Measurements from ENCODE around the gene HBE1. TPM values are rescaled to one million over a fixed set of nuclear protein-coding genes. Genes with fewer than 3 reads are reported as not detected.

The HBE1 gene
- total RNA-seq, 6 experiments from 2014 or later = not detected

GRCh38 chr11:5240056-5240455, 29.7 kb downstream of the HBE1 start:
- no peaks in the 10 kb centered on the region for H3K9me3 ChIP-seq
- WGBS (ENCODE audit: insufficient coverage, low coverage, low lambda C conversion rate, missing lambda C conversion rate) = 53% methylated on average over 1 of the region's 1 CpG
- no peak for ATAC-seq
- no peak for DNase-seq
- no peaks in the 10 kb centered on the region for H3K27me3 ChIP-seq
- no peaks in the 10 kb centered on the region for H3K4me1 ChIP-seq
- H3K36me3 ChIP-seq = no peaks in the 10 kb centered on the region
- intact Hi-C loops (cut with DNase I) = no loop called here
- no peak overlapping the region for H3K27ac ChIP-seq
- TF ChIP-seq POLR2A (IDR thresholded peaks at IDR 0.05) = no peak
- TF ChIP-seq CTCF (IDR thresholded peaks at IDR 0.05) = no peak
- no peak overlapping the region for H3K4me3 ChIP-seq

GRCh38 chr11:5239046-5239445, 30.7 kb downstream of the HBE1 start:
- Histone ChIP-seq H3K27ac (no peak overlapping the region), H3K4me1 (no peaks in the 10 kb centered on the region), H3K4me3 (no peak overlapping the region), H3K36me3 (no peaks in the 10 kb centered on the region), H3K9me3 (no peaks in the 10 kb centered on the region), H3K27me3 (no peaks in the 10 kb centered on the region)
- TF ChIP-seq POLR2A (IDR thresholded peaks at IDR 0.05) (no peak), CTCF (IDR thresholded peaks at IDR 0.05) (no peak)
- DNase-seq (no peak), ATAC-seq (no peak)
- intact Hi-C loops (cut with DNase I) = no loop called here

- Histone ChIP-seq H3K27me3 (no peaks in the 10 kb centered on the region), H3K4me3 (no peak overlapping the region), H3K9me3 (no peaks in the 10 kb centered on the region), H3K27ac (no peak overlapping the region), H3K36me3 (no peaks in the 10 kb centered on the region), H3K4me1 (no peaks in the 10 kb centered on the region)
- 22% methylated on average over 2 of the region's 2 CpGs for WGBS (ENCODE audit: insufficient coverage, low coverage, low lambda C conversion rate, missing lambda C conversion rate)
- no peak for TF ChIP-seq POLR2A (IDR thresholded peaks at IDR 0.05)
- TF ChIP-seq CTCF (IDR thresholded peaks at IDR 0.05) = no peak
- DNase-seq = no peak
- intact Hi-C loops (cut with DNase I) = no loop called here
- no peak for ATAC-seq
Measured at GRCh38 chr11:5238486-5238885, 31.3 kb downstream of the HBE1 start.

GRCh38 chr11:5237420-5237819, 32.3 kb downstream of the HBE1 start:
- ATAC-seq = no peak
- intact Hi-C loops (cut with DNase I) = no loop called here

More at GRCh38 chr11:5237420-5237819, 32.3 kb downstream of the HBE1 start:
- H3K4me3 ChIP-seq = no peak overlapping the region
- TF ChIP-seq POLR2A (IDR thresholded peaks at IDR 0.05) = no peak
- no peak for TF ChIP-seq CTCF (IDR thresholded peaks at IDR 0.05)
- no peak for DNase-seq
- H3K4me1 ChIP-seq = no peaks in the 10 kb centered on the region
- 61% methylated on average over 2 of the region's 2 CpGs for WGBS (ENCODE audit: insufficient coverage, low coverage, low lambda C conversion rate, missing lambda C conversion rate)
- no peaks in the 10 kb centered on the region for H3K9me3 ChIP-seq
- H3K27ac ChIP-seq = no peak overlapping the region
- no peaks in the 10 kb centered on the region for H3K27me3 ChIP-seq
- no peaks in the 10 kb centered on the region for H3K36me3 ChIP-seq

All from right lobe of liver (tissue), 6 donors.